Ectodermal cell (in vitro differentiated cells): Measurements from ENCODE around the gene TIMM17B.
"Not testable (repeated sequence)": the region's sequence is repeated elsewhere in the genome, so short reads cannot be mapped to it uniquely, and the experiment has no call there.

Experiments
- H3K27ac ChIP-seq: 2 replicates; pipeline ENCODE4 v1.7.0; 2013; ENCODE audit warnings: mild to moderate bottlenecking, low read depth, low read length; ENCODE audit not compliant: insufficient read depth, poor library complexity, severe bottlenecking
- H3K27me3 ChIP-seq: 2 replicates; pipeline ENCODE4 v1.7.0; 2013; ENCODE audit warnings: mild to moderate bottlenecking, low read length; ENCODE audit not compliant: insufficient read depth, control insufficient read depth, poor library complexity, severe bottlenecking
- H3K36me3 ChIP-seq: one replicate; pipeline ENCODE4 v1.7.0; 2013; ENCODE audit warnings: low read length; ENCODE audit not compliant: control insufficient read depth, insufficient read depth
- H3K4me1 ChIP-seq: one replicate; pipeline ENCODE4 v1.7.0; 2013; ENCODE audit warnings: low read length; ENCODE audit not compliant: control insufficient read depth, insufficient read depth
- H3K4me3 ChIP-seq: 2 replicates; pipeline ENCODE4 v1.7.0; 2013; ENCODE audit warnings: low read depth, low read length, control low read depth; ENCODE audit not compliant: insufficient read depth
- H3K9me3 ChIP-seq: 2 replicates; pipeline ENCODE4 v1.7.0; 2013; ENCODE audit warnings: mild to moderate bottlenecking, low read length, moderate library complexity; ENCODE audit not compliant: control insufficient read depth
- WGBS, 2 experiments: methylation state at CpG; one replicate each; pipeline ENCODE4 v1.1.7; 2013; ENCODE audit warnings: missing lambda C conversion rate in 2 of 2; 5-methylcytosine and 5-hydroxymethylcytosine counted together

Gene TIMM17B

GRCh38 chrX:48872017-48872416 lies 25.6 kb downstream of the TIMM17B start:
- not testable (repeated sequence) for H3K27me3 ChIP-seq, H3K9me3 ChIP-seq, H3K27ac ChIP-seq, H3K36me3 ChIP-seq, H3K4me3 ChIP-seq, H3K4me1 ChIP-seq
- no CpG with 5 or more reads among the region's 2 CpGs for WGBS, 2 experiments

GRCh38 chrX:48864210-48864609 lies 33.4 kb downstream of the TIMM17B start:
- Histone ChIP-seq H3K27ac (no peak overlapping the region), H3K4me3 (no peak overlapping the region), H3K36me3 (no peaks in the 10 kb centered on the region), H3K4me1 (no peaks in the 10 kb centered on the region), H3K9me3 (no peaks in the 10 kb centered on the region), H3K27me3 (no peaks in the 10 kb centered on the region)
- WGBS, 2 experiments = 87 to 93% methylated on average over 4 of the region's 4 CpGs

GRCh38 chrX:48854898-48855297 lies 42.7 kb downstream of the TIMM17B start:
- Histone ChIP-seq H3K9me3 (no peaks in the 10 kb centered on the region), H3K4me1 (no peaks in the 10 kb centered on the region), H3K27me3 (no peaks in the 10 kb centered on the region), H3K36me3 (no peaks in the 10 kb centered on the region), H3K4me3 (no peak overlapping the region), H3K27ac (no peak overlapping the region)
- 35 to 60% methylated on average over 2 to 4 of the region's 5 CpGs for WGBS, 2 experiments

GRCh38 chrX:48854121-48854804 lies 43.3 kb downstream of the TIMM17B start:
- not testable (repeated sequence) for H3K4me3 ChIP-seq, H3K4me1 ChIP-seq, H3K27ac ChIP-seq, H3K9me3 ChIP-seq, H3K27me3 ChIP-seq, H3K36me3 ChIP-seq
- WGBS, 2 experiments = 92 to 96% methylated on average over 12 of the region's 12 CpGs

GRCh38 chrX:48853494-48853893 lies 44.1 kb downstream of the TIMM17B start:
- H3K9me3 ChIP-seq, H3K4me1 ChIP-seq, H3K27ac ChIP-seq, H3K27me3 ChIP-seq, H3K4me3 ChIP-seq, H3K36me3 ChIP-seq: not testable (repeated sequence)

- H3K27me3 ChIP-seq = no peaks in the 10 kb centered on the region
- H3K36me3 ChIP-seq = no peaks in the 10 kb centered on the region
- H3K9me3 ChIP-seq = no peaks in the 10 kb centered on the region
- WGBS, 2 experiments = 84 to 88% methylated on average over 7 of the region's 7 CpGs
- H3K4me3 ChIP-seq = no peak overlapping the region
- no peaks in the 10 kb centered on the region for H3K4me1 ChIP-seq
- no peak overlapping the region for H3K27ac ChIP-seq
These were observed 44.7 kb downstream of the TIMM17B start for GRCh38 chrX:48852857-48853256.

GRCh38 chrX:48848847-48849246 lies 48.7 kb downstream of the TIMM17B start:
- no CpG with 5 or more reads among the region's 1 CpG for WGBS, 2 experiments
- Histone ChIP-seq H3K4me1 (no peaks in the 10 kb centered on the region), H3K4me3 (no peak overlapping the region), H3K36me3 (no peaks in the 10 kb centered on the region), H3K9me3 (no peaks in the 10 kb centered on the region), H3K27ac (no peak overlapping the region), H3K27me3 (no peaks in the 10 kb centered on the region)
